Fibroblast of peridontal ligament (primary cell): Measurements from ENCODE around the gene CRABP2.

ENCODE experiments used
- DNase-seq: peaks from one replicate; pipeline ENCODE4 v3.0.0-alpha.2; 2010; ENCODE audit errors: extremely low read depth

The CRABP2 gene

DNA sequence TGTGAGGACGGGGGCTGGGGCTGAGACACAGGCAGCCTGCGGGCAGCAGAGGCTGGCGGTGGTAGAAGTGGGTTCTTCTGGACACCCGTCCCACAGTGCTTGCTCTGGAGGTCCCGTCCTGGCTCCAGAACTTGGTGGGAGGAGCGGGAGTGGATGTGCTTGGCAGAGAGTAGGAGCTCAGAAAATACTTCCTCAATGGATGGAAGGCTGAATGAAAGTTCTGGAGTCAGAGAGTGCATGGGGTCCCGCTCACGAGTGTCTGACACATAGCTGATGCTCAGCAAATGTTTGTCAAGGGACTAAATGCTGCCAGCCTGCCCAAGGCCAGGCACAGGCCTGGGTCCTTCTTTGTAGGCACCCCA is 14.7 kb downstream of the CRABP2 start:
- DNase-seq: no peak

DNA sequence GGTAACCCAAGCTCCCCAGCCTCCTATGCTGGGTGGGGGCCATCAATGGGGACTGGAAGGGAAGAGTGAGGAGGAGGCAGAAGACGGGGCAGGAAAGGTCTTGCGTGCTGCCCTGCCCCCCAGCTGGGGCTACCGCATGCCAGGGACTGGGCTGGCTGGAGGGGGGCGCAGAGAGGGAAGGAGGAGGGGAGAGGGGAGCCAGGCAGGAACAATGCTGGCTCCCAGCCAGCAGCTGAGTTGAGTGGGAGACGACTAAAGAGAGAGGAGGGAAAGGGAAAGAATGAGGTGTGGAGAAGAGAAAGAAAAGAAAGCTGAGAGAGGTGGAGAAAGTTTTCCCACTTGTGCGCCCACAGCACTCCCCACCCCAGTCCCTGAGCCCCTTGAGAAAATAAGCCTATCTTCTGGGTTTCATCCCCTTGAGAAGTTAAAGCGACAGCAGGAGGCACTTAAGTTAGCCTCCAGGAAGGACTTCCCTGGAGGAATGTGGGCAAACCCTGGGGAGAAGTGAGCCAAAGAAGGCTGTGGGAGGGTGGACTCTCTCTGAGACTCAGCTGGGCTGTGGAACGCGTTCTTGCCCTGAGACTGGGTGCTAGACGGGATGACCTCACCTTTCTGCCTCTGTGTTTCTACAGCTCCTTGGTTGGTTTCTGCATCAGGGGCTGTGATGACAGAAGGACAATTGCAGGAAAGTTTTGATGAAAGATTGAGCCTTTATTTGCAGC is 15.3 kb downstream of the CRABP2 start:
- no peak for DNase-seq

DNA sequence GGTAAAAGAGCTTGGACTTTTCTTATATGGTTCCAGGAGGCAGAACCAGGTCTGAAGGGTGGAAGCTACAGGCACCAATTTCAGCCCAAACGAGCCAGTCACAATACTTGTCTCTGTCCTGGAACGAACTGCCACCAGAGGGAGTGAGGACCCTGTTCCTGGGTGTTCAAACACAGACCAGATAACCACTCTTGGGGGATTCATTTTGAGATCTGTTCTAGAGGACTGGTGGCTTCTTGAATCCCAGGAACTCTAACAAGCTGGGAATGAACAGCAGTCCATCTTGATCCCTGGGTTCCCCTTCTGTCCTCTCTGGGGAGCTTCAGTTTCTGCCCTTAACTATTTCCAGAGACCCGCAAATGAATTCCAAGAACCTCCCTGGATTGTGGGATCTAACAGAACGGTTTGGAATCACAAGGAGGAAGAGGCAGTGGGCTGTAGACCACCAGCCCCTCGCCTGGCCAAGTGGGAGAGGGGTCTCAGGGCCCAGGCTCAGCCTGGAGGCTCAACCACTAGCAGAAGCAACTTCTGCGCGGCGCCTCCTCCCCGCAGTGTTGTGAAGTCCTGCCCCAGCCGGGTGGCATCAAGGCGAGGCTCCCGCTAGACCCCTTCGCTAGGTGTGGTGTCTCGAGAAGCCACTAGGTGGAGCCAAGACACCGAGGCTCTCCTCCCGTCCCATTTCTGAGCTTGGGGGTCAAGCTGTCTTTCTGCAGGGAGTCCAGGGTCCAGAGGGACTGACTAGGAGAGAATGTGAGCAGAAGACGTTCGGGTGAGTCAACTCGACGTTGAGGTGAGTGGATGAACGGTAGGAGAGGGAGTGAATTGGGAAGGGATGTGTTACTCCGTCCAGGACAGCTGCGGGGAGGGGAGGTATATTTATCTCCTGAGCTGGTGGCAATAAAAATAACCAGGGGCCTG is 16.1 kb downstream of the CRABP2 start:
- peak; percentile 85 for DNase-seq

DNA sequence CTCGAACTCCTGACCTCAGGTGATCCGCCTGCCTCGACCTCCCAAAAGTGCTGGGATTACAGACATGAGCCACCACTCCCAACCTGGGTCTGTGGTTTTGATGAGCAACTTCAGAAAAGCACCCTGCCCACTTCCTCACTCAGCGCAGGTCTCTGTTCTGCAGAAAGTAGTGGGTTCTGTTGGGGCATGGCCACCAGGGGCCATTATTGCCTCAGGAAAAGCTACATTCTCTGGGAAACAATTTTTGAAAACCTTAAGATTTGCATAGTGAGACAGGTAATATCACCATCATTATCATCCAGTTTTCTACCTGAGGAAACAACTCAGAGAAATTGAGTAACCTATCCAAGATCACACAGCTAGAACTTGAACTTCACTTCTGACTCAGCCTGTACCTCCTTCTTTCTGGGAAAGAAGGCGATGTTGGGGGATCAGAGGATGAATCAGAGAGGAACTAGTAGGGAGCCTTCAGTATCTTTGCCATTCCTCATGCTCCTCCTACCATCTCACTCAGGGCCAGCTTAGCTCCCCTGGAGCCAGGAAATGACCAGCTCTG is 21.1 kb downstream of the CRABP2 start:
- DNase-seq: peak; percentile 51

- DNase-seq: no peak
Observed at GRCh38 chr1:156682166-156682890, 23.1 kb downstream of the CRABP2 start.

- no peak for DNase-seq
Observed at GRCh38 chr1:156681196-156681960, 24.0 kb downstream of the CRABP2 start.

GRCh38 chr1:156680056-156680455 is 25.3 kb downstream of the CRABP2 start:
- no peak for DNase-seq

- peak; percentile 89 for DNase-seq
Observed at GRCh38 chr1:156677616-156678596, 27.5 kb downstream of the CRABP2 start.

DNA sequence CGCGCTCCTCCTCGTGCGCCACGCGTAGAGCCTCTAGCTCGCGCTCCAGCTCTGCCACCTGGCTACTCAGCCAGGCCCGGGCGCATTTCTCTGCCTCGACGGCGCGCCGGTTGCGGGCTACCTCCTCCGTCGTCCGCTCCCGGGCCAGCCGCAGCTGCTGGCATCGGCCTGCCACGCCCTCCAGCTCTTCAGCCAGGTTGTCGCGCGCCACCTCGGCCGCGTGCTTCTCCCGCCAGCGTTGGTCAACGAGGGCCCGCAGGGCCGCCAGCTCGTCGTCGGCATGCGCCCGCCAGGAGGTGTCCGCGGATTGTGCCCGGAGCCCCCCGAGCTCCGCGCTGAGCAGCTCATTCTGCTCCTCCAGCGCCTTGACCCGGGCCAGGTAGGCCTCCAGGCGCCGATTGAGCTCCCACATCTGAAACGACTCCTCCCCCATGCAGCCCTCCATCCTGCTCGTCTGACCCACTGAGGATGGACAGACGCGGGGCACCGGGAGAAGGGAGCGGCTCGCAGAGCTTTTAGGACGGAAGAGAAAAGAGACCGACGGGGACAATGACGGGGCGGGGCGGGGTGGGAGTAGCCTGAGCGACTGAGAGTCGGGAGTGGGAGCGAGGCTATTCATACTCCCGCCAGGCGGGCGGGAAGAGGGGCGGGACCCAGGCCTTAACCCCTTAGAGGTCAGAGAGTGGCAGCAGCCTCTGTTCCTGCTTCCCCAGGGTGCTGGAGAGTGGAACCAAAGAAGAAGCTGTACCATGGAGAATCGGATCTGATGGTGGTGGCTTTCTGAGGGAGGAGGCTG is 28.4 kb downstream of the CRABP2 start, which contains the start of gene NES:
Gene NES, minus strand, starts transcription at position 588 of the 796 bp plus-strand sequence. Its CDS starts 143 bp downstream, at position 445.
- DNase-seq: peak; percentile 66

DNA sequence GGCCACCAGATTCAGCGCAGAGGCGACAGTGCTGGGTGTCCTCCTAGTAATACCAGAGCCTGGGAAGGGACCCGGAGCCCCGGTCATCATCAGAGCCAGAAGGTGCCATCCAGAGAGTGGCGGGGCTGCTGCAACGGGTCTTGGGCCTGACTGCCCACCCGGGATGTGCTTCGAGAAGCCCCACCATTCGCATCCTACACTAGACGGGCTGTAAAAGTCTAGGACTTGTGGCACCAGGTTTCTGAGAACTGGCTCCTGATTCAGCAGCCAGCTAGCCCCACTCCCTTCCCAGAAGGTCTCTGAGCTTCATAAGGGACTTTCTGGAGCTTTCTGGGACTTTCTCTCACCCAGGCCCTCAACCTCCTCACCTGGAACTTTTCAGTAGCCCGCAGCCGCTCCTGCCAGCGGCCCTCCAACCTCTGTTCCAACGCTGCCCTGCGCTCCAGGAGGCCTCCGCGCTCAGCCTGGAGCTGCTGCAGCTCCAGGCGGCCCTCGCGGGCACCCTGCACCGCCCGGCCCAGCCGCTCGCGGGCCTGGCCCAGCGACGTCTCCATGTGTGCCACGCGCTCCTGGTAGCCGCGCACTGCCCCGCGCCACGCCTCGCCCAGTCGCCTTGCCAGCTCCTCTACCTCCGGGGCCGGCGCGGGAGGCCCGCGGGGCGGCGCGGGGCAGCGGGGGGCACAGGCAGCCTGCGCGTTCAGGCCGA is 29.1 kb downstream of the CRABP2 start:
- no peak for DNase-seq

DNA sequence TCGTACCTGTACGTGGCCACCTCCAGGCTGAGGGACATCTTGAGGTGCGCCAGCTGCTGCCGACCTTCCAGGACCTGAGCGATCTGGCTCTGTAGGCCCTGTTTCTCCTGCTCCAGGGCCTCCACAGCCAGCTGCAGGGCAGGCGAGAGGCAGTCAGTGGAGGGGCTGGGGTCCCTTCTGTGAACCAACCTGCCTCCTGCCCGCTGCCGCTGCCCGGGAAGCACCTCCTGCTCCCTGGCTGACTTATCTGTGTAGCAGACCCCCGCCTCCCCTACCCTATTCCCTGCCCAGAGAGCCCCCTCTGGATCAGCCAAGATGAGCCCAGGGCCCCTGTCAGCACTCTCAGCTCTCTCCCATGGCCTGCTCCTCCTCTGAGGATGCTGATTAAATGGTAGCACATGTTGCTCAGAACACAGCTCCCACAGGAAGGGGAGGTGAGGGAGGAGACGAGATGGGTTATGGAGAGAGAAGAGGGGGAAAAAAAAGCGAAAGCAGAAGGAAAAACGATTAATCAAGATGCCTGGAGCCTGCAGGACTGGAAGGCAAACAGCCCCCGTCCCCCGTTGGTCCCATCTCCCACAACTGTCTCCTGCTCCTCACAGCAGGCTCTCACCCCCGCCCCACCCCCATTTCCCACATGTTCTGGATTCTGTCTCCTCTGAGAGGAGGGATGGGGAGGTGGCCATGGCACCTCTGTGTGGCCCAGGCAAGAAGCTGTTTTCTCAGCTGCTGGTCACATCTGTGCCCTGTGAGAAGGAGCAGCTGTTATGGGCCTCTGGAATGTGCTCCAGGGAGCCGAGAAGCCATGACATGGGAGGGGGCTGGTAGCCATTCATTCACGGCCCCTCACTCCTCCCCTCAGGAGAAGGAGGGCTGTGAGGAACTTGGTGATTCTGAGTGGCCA is 29.9 kb downstream of the CRABP2 start:
- DNase-seq: peak; percentile 52

DNA sequence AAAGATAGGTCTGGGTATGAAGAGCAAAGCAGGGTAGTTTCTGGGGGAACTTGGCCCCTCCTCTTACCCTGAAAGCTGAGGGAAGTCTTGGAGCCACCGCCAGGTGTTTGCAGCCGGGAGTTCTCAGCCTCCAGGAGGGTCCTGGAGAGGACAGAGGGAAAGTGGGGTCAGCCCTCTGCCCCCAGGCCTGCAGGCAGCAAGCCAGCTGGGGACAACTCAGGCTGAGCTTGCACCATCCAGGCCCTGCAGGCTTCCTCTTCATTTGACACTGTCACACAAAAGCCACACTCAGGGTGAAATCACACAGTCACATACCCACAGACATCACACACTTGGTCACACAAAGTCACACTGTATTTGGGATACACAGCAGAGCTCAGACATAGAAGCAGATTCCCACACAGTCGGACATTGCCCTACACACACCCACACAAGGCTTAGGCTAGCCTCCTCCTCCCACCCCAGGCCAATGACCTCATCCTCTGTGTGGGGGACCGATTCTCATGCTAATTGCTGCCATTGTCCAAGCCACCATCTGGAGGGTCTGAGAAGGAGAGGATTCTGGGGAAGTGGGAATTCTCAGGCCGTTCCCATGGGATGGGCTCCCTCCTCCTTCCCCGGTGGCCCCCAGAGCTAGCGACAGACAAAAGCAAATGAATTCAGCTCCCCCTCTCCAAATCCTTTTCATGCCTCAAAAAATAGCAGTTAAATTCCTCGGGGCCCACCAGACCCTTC is 31.8 kb downstream of the CRABP2 start:
- DNase-seq: no peak

DNA sequence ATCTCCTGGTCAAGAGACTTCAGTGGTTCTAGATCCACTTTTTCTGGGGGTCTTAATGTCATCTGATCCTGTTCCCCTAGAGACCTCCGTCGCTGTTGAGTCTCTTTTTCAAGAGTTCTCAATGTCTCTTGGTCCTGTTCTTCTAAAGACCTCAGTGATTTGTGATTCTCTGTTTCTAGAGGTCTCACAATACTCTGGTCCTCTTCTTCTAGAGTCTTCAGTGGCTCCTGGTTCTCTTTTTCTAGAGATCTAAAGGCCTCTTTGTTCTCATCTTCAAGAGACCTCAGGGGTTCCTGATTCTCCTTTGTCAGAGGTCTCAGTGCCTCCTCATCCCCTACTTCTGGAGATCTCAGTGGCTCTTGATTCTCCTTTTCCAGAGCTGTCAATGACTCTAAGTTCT is 33.6 kb downstream of the CRABP2 start:
- DNase-seq: no peak

GRCh38 chr1:156670791-156671190 is 34.6 kb downstream of the CRABP2 start:
- no peak for DNase-seq

DNA sequence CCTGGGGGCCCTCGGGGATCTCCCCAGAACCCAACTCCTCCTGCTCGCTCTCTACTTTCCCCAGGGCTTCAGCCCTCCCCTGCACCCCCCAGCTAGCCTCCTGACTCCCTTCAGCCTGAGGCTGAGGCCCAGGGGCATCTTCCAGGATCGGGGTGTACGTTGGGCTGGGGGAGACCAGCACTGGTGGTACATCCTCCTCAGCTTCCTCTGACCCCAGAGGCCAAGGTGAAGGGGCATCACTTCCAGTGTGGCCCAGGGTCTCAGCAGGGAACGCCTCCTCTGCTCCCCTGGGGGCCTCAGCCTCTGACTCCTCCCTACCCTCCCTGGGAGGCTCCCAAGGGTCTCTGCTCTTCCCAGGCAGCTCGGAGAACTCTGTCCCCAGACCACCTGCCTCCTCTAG is 35.0 kb downstream of the CRABP2 start:
- DNase-seq: no peak

- DNase-seq: no peak
Observed at GRCh38 chr1:156669794-156670193, 35.6 kb downstream of the CRABP2 start.
